Ramos (cell line): ENCODE results near the gene SLC16A11.
"Not testable (repeated sequence)": the region's sequence is repeated elsewhere in the genome, so short reads cannot be mapped to it uniquely, and the experiment has no call there.

ENCODE experiments used
- in situ Hi-C: fragments of 300-500 bp; cut with MboI; formaldehyde crosslinking; loops from one replicate; pipeline ENCODE4 v1.14.3; 2022; ENCODE audit warnings: low sequenced_read_pairs; ENCODE audit not compliant: unreplicated experiment

The SLC16A11 gene, protein sequence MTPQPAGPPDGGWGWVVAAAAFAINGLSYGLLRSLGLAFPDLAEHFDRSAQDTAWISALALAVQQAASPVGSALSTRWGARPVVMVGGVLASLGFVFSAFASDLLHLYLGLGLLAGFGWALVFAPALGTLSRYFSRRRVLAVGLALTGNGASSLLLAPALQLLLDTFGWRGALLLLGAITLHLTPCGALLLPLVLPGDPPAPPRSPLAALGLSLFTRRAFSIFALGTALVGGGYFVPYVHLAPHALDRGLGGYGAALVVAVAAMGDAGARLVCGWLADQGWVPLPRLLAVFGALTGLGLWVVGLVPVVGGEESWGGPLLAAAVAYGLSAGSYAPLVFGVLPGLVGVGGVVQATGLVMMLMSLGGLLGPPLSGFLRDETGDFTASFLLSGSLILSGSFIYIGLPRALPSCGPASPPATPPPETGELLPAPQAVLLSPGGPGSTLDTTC

DNA sequence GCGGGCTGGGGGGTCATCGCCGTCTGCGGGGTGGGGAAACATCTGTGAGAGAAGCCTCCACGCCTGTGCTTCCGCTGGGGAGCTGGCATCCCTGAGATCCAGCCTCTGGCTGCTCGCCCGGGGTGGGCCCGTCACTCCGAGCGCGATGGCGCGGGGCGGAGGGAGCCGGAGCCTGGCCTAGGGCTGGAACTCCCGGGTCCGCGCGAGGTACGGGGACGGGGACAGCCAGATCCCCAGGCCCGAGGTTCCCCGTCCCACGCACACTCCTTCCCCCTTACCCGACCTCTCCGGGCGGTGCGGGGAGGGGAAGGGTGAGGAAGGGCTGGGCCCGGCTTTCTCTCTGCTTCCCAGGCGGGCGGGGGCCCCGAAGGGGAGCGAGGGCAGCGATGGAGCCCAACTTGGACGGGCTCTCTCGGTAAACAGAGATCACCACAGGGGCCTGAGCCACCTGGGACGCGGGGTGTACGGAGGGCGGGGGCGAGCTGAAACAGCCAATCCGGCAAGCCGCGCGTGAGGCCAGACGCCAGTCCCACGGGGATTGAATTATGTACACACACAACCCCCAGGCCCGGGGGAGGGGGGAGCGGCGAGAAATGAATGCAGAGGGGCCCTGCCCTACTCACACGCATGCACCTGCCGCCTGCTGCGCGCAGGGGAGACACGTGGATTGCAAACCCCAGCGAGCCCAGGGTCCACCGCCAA, at the start of gene SLC16A11:
TSS of gene SLC16A11 (minus strand) at position 596 of the 702 bp plus-strand sequence. CDS start at position 17, 579 bp downstream.
- in situ Hi-C loops = no loop called here

DNA sequence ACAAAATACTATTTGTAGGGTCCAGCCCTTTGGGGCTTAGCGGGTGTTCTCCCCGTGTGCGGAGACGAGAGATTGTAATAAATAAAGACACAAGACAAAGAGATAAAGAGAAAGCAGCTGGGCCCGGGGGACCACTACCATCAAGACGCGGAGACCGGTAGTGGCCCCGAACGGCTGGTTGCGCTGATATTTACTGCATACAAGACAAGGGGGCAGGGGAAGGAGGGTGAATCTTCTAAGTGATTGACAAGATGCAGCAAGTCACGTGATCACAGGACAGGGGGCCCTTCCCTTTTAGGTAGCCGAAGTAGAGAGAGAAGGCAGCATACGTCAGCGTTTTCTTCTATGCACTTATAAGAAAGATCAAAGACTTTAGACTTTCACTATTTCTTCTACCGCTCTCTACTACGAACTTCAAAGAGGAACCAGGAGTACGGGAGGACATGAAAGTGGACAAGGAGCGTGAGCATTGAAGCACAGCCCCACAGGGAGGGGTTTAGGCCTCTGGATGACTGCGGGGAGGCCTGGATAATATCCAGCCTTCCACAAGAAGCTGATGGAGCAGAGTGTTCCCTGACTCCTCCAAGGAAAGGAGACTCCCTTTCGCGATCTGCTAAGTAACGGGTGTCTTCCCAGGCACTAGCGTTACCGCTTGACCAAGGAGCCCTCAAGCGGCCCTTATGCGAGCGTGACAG, 47.6 kb upstream of the SLC16A11 start:
- in situ Hi-C loops = not testable (repeated sequence)

DNA sequence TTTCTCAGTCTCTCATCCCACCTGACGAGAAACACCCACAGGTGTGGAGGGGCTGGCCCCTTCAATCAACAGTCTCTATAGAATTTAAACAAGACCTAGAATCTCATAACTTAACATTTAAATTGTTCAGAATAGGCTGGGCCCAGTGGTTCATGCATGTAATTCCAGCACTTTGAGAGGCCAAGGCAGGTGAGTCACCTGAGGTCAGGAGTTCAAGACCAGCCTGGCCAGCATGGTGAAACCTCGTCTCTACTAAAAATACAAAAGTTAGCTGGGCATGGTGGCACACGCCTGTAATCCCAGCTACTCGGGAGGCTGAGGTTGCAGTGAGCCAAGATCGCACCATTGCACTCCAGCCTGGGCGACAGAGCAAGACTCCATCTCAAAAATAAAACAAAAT, 45.7 kb upstream of the SLC16A11 start:
- in situ Hi-C loops = not testable (repeated sequence)

DNA sequence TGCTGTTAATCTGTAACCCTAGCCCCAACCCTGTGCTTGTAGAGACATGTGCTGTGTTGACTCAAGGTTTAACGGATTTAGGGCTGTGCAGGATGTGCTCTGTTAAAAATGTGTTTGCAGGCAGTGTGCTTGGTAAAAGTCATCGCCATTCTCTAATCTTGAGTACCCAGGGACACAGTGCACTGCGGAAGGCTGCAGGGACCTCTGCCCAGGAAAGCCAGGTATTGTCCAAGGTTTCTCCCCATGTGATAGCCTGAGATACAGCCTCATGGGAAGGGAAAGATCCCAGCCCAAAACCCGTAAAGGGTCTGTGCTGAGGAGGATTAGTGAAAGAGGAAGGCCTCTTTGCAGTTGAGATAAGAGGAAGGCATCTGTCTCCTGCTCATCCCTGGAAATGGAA, 44.5 kb upstream of the SLC16A11 start:
- in situ Hi-C loops = not testable (repeated sequence)

GRCh38 chr17:7084088-7084487, 40.2 kb upstream of the SLC16A11 start:
- in situ Hi-C loops = no loop called here

DNA sequence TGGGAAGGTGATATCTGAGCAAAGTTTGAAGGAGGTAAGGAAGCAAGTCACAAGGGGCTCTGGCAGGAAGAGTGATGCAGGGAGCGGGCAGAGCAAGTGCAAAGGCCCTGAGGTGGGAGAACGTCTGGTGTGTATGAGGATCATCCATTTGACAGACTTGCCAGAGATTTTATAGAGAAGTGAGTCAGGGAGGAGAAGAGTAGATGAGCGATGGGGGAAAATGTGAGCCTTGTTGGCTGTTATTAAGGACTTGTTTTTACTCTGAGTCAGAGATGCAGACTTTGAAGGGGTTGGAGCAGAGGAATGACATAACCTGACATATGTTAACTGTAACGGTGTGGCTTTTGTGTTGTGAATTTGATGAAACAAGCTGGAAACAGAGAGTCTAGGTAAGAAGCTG, 39.7 kb upstream of the SLC16A11 start:
- in situ Hi-C loops = no loop called here

DNA sequence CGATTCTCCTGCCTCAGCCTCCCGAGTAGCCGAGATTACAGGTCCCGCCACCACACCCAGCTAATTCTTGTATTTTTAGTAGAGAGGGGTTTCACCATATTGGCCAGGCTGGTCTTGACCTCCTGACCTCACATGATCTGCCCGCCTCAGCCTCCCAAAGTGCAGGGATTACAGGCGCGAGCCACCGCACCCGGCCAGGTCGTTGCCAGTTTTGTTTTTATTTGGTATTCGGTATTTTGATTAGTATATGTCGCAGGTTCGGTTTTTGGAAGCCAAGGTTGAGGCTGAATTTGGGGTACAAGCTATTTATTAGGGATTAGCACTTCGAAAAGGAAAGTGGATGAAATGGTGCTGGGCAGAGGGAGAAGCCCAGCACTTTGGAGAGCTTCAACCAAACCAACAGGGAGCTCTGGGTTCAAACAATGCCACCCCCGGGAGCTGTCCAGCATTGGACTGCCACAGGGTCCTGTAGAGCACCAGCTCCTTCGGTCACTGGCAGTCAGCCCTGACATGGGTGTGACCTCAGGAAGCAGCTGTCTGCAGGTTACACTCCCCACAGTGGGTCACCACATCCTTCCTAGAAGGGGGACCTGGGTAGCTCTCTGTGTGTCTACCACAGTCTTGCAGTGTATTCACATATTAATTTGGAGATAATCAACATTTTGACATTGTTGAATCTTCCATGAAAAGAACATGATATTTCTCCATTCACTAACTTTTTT, 37.6 kb upstream of the SLC16A11 start:
- in situ Hi-C loops = no loop called here

DNA sequence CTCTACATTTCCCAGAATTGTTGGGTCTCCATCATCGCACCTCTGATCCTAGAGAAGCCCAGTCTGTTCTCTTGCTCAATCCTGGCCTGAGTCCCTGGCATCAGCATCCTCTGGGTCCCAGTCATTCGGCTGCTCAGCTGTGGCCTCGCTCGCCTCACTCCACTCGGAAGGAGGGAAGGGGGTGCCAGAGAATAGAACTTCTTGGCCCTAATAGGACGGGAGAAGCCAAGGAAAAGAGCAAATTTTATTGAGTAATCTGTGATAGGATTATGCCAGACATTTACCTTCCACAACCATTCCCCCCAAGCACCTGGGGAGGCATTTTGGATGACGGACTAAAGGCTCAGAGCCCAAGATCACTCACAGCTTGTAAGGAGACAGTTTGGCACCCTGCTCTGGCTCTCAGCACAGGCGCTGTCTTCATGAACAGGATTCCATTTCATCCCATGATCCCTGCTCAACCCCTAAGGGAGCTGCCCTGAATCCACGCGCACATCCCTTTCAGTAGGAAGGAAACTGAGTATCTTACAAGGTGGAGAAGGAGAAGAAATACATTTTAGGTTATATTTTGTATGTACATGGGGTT, 36.7 kb upstream of the SLC16A11 start:
- in situ Hi-C loops = no loop called here

DNA sequence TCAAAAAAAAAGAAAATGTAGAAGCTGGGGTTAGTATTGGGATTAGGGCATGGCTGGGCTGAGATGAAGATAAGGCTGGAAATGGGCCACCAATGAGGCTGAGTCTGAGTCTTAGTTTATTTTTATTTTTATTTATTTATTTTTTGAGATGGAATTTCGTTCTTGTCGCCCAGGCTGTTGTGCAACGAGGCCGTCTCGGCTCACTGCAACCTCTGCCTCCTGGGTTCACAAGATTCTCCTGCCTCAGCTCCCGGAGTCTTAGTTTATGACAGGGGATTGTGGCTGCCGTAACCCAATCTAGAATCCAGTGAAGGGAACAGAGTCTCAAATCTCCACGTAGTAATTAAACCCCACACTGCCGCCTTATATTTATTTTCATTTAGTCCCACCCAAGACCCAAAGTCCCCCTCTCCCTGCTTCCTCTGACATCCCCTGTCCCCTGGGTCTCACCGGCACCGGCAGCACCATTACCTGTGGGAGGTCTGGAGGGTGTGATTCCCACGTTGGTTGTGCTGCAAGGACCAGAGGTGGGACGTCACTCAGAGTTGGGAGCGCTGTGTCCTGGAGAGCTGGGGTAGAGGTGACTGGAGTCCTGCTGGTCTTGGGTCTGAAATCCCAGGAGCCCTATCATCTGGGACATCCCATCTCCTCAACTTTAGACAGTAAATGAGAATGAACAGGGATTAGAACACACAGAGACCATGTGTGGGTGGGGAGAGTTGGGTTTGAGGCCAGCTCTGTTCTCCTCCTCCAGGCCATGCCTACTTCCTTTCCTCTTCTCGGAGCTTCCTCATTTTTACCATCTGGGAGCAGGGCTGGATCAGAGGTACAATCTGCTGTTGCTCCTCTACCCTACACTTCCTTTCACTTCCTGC, 35.9 kb upstream of the SLC16A11 start, which contains the start of gene CLEC10A:
TSS of gene CLEC10A (minus strand) at position 671 of the 875 bp plus-strand sequence. CDS start 1,439 bp downstream, outside the sequence.
- in situ Hi-C loops = no loop called here

GRCh38 chr17:7078711-7079110, 34.8 kb upstream of the SLC16A11 start:
- in situ Hi-C loops = no loop called here

DNA sequence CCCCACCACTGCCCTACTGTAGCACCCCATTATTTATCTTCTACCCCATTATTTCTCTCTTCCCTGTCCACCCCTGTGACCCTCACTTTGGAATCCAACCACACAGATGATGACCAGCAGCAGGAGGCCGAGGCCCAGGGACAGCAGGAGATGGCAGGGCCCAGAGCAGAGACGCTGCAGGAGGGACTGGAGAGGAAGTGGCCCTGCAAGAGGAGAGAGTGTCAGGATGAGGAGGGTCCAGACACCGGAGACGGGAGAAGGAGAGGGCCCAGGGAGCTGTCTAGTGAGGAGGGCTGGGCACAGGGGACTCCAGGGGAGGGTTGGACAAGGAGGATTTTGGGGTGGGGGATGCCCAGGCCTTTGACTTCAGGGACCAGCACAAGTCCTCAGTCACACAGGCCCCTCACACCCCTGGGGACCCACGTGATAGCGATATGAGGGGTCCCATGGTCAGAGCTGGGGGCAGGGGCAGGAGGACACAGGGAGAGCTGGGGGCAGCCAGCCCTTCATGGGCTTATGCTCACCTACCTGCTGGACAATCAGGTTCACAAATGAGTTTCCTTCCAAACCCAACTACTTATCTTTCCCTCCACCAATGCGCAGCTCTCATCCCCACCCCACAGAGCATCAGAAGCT, 34.1 kb upstream of the SLC16A11 start:
- in situ Hi-C loops = no loop called here

GRCh38 chr17:7074931-7075330, 31.0 kb upstream of the SLC16A11 start:
- in situ Hi-C loops = no loop called here

GRCh38 chr17:7072406-7072805, 28.5 kb upstream of the SLC16A11 start:
- in situ Hi-C loops = no loop called here

GRCh38 chr17:7070712-7071111, 26.8 kb upstream of the SLC16A11 start:
- in situ Hi-C loops = no loop called here

DNA sequence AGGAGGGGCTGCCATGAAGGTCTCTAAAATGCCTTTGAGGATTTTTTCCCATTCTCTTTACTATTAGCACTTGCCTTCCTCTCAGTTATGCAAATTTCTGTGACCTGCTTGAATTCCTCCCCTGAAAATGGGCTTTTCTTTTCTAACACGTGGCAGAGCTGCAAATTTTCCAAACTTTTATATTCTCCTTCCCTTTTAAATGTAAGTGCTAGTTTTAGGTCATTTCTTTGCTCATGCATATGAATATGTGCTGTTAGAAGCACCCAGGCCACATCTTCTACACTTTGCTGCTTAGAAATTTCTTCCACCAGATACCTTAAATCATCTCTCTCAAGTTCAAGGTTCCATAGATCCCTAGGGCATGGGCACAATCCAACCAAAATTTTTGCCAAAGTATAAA, 24.4 kb upstream of the SLC16A11 start:
- in situ Hi-C loops = no loop called here

DNA sequence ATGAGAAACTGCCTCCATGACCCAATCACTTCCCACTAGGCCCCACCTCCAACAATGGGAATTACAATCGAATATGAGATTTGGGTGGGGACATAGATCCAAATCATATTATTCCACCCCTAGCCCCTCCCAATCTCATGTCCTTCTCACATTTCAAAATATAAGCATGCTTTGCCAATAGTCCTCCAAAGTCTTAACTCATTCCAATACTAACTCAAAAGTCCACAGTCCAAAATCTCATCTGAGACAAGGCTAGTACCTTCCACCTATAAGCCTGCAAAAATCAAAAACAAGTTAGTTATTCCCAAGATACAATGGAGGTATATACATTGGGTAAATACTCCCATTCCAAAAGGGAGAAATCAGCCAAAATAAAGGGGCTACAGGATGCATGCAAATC, 23.3 kb upstream of the SLC16A11 start:
- in situ Hi-C loops = no loop called here

- in situ Hi-C loops = no loop called here
These were observed 20.4 kb upstream of the SLC16A11 start for GRCh38 chr17:7064261-7064660.

DNA sequence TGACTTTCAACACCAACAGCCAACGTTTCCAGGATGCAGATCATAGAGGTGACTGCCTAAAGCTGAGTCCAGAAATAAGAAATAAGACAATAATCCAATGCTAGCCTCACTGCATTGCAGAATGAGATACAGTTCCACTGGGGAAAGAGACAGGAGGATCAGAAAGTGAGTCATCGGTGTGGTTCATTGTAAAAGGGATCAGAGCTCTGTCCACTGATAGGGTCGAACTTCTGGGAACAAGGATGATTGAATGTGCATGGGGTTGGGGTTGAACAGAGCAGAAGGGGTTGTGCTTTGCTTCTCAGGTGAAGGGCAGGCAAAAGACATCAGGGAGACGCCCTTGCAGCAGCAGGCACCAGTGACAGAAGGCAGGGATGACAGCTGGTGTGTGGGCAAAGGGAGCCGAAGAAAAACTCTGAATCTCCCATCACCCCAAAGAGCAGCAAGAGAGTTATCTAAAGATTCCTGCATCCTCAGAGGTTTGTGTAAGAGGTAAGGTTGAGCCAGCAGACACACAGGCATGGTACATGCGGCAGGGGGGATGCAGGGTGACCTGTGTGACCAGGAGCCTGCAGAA, 19.7 kb upstream of the SLC16A11 start:
- in situ Hi-C loops = no loop called here
